NCI-H1930 (cell line): Measurements from ENCODE around the gene FRAS1.
"Not testable (repeated sequence)": the region's sequence is repeated elsewhere in the genome, so short reads cannot be mapped to it uniquely, and the experiment has no call there.

Source experiments
- DNase-seq, 2 experiments: peaks; one replicate each; lab custom pipeline; 2025; lab: John Stamatoyannopoulos, UW

The FRAS1 gene

DNA sequence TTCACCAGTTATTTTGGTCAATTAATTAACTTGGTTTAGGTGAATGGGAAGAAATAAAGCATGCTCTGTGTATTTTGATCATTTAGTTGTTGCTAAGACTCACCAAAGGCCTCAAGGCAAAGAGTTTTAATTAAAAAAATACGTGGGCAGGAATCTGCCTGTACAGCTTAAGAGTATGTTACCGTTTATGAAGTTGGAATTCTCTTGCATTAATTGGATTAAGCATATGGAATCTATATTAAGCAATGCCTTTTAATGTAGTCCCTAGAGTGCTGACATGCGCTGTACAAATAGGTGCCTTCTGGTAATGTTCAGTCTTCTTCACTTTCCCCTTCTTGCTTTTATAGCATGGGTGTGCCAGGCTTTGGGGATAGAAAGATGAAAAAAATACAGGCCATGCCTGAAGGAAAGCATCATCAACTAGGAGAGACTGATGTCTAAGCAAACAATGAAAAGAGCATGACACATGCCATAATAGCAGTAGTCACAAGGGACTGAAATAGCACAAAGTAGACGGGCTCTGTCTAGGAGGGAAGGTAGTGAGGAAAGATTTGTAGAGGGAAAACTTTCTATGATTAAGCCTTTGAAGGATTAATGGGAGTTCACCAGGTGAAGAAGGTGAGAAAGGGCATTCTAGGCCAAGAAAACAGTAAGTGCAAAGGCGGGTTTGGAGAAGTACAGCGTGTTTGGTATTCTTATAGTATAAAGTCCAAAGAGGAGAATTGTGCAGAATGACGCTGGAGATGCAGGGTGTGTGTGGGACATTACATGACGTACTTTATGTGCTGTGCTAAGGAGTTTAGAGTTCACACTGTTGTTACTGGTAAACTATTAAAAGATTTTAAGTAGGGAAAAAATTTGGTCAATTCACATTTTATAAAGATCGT is 268.4 kb downstream of the FRAS1 start:
- no peak for DNase-seq

DNA sequence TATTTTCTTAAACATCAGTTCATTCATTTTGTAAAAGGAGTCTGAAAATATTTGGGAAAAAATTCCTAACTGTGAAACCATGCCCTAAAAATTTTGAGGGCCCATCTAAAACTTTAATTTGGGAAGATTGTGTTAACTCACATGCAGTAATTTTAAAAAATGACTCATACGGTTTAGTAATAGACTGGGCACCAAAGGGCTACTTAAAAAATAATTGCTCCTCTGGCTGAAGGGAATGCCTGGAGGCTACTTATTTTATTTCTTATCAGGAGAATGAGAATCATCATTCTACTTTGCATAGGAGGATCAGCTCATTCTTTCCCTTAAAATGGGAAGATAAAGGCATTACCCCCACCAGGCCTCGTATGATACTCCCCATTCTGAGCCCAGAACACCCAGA is 271.5 kb downstream of the FRAS1 start:
- DNase-seq: not testable (repeated sequence)

DNA sequence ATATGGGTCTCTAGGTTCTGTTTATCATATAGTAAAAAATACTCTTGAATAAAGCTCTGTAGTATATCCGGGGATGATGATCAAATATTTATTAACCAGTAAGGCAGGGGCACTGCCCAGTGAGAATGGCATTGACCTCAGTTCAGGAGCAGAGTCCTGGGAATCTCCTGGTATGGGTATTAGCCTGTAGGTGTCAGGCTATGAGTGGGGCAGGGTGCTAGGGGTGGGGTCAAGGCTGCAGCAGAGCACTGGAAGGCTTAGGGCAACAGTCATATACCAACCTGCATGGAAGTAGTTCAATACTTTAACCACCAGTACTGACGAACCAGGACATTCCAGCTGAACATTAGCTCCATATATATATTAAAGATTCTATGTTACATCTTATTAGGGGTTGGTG is 274.1 kb downstream of the FRAS1 start:
- no peak for DNase-seq

DNA sequence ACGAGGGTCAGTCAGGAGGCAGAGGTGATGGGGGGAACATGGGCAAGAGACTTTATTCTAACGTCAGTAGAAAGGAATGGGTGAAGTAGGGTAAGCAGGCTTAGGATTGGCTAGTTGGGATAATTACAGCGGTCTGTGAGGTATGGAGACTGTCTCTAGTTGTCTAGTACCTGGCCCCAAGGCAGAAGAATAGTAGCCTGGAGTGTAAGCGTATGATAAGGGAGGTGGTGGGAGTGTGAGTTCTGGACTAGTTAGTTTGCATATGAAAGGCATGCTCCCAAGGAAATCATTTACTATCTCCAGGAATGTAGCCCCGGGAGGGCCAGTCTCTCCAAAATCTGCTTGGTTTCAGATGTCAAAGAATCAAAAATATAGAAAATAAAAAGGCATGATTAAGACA is 274.8 kb downstream of the FRAS1 start:
- DNase-seq: no peak

DNA sequence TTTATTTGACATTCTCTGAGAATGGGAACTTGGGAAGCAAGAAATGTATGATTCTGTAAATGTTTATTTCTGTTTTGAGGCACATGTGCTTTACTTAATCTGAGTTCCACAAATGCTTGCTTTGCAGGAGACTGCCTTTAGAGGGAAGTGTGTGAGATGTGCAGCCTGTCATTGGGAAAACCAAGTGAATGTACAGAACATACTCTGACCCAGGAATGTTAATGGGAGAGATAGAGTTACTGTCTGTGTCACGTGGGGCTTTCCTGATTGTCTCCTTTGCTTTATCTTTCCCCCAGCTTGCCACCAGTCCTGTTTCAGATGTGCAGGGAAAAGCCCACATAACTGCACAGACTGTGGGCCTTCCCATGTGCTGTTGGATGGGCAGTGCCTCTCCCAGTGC is 275.9 kb downstream of the FRAS1 start:
- no peak for DNase-seq

DNA sequence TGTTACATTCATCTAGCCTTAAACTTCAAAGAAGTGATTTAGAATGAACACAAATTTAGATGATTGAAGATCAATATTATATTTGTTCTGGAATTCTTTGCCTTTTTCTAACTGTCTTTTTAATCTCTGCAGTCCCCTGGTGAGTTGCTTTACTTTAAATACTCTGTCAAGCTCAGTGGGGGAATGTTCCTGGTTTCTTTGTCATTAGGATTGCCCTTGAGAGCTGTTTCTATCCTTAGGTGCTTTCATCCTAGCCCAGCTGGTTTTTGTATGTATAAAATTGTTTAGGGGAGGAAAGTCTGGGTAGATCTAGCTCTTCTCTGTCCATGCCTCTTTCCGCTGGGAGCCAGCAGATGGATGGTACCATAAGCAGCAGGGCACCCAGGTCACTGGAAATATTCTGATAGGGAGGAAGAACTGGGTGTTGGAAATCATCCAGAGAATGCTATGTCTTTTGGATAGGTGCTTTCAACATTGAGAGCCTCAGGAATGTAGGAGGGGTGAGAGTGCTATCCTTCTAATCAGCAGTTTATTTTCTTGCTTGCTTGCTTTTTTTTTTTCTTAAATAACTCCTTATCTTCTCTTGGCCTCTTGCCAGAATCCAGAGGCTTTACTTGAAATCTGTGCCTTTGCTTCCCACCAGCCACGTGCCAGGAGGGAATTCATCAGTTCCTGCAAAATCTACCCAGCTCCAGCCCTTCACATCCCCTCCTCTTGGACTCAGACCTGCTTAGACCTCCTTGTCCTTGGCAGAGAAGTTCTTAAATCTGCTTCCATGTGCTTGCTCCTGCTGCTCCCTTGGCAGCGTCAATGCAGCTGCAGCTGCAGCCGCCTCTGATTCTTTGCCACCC is 279.2 kb downstream of the FRAS1 start:
- DNase-seq: no peak

DNA sequence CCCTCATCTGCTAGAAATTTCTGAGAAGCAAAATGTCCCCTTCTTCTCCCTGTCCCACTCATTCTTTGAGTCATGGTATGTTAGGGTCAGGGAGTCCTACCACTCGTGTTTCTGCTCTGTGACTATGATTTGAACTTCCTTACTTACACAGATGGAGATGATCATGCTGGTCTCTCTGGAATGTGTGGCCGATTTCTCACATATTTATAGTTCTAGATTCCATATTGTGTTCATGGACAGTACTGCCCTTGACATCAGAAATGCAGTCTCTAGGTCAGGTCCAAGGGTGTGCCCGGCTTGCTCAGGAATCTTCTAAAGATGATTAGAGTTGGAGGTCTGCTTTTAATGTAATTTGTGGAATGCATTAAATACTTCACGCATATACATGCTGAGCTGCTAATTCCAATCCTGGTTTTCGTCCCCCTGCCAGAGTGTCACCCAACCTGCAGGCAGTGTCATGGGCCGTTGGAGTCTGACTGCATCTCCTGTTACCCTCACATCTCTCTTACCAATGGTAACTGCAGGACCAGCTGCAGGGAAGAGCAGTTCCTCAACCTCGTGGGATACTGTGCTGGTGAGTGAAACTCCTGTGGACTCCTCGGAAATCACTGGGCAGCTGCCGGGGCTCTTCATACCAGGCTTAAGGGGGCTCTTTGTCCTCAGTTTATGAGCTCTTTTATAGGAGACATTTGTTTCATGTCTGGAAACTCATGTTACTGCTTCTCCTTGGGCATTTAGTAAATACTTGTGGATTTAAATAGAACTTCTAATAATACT is 280.3 kb downstream of the FRAS1 start:
- DNase-seq: no peak

DNA sequence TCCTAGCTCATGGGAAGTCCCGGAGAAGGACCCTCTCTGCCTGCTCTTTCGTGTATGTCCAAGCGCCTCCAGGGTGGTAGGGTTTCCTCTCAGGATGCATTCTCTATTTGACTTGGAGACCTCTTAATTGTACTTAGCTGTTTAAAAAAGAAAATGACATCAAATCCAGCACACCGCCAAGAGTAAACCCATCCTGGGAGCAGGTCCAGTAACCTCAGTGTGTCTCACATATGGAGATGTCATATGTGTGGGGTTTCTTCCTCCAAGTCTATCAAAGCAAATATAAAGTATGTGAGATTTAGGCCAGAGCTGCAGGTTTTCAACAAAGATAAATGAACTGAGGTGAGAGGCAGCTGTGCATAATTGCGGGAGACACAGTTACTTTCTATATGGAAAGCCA is 285.0 kb downstream of the FRAS1 start:
- DNase-seq: no peak

DNA sequence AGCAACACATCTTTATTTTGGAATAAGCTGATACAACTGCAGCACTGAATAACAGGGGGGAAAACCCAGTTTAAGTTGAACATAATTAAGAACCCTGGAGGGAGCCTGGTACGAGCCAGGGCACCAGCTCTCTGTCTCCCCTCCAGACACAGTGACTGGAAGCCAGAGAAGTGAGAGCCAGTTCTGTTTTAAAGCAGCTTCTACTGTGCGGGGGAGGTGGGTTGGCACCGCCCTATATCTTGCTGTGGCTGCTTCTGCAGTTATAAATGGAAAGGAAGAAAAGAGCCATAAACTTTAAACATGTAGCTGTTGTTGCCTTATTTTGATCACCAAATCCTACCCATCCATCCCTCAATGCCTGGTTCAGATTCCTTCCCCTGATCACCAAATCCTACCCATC is 286.6 kb downstream of the FRAS1 start:
- DNase-seq: no peak

DNA sequence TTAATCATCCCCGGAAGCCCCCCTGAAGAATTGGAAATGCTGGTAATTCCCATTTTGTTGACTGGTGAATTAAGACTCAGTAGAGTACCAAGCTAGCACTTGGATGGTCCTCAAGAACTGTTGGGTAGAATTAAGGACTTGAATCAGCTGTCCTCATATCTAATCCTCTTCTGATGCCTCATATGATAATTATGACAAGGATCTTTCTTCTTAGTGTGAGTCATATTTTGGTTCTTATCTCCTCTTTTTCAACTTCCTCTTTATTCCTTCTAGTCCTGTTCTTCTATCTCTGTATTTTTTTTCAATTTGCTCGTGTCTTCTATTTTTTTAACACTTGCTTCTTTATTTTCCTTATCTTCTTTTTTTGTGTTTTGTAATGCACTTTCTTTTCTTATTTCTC is 288.1 kb downstream of the FRAS1 start:
- no peak for DNase-seq

DNA sequence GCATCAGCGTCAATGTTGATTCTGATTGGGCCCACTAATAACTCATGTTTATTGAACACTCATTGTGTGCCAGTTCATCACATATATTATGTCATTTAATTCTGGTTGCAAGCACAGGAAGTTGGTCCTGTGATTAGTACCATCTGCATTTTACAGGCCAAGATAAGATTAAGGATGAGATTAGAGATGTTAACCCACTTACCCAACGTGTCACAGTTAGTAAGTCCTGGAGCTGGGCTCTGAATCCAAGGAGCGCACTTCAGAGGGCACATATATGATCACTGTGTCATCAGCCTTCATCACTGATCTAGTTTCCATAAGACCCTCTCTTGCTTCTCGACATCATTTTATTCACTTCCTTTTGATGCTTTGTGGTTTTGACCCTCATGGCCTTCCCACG is 289.1 kb downstream of the FRAS1 start:
- DNase-seq: no peak

DNA sequence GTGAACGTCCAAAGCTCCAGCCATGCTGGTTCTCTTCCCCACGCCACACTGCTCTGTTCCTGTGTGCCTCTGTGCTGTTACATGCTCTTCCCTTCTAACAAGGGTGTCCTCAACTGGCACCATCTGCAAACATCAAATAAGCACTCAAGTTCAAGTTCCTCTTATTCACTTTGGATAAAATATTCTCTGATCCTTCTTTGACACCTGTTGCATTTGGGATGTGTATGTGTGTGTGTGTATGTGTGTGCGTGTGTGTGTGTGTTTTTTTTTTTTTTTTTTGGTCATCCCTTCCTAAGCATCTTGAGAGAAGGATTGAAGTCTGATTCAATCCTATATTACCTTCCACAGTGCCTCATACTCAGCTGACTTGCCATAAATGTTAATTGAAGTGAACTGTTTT is 290.4 kb downstream of the FRAS1 start:
- DNase-seq: no peak

DNA sequence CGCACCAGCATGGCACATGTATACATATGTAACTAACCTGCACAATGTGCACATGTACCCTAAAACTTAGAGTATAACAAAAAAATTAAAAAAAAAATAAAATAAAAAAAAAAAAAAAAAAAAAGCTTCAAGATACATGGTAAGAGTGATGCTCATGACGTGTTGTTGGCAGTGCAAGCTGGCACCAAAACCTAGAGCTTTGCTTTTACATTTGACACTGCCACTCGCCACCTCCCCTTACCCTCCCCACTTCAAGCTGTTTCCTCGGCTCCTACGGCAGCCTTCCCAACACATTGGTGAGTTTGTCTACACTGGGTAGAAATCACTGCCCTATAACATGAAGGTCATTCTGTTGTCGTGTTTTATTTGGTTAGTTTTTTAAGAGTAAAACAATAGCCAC is 296.8 kb downstream of the FRAS1 start:
- DNase-seq: no peak

DNA sequence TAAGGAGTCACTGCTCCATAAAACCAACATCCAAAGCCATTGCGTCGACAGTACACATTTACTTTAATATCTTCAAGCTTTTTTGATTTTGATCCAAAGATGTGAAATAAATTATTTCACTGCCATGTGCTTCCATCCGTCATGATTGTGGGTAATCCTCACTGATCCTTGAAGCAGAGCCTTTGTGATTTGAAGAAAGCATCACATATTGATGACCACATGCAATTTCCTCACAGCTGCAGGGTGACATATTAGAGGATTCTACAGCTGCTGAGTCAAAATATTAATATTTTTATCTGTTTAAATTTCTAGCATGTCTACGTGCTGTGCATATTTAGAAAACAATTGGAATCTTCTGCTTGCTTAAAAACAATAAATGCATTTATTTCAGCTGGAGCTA is 297.7 kb downstream of the FRAS1 start:
- DNase-seq: no peak

DNA sequence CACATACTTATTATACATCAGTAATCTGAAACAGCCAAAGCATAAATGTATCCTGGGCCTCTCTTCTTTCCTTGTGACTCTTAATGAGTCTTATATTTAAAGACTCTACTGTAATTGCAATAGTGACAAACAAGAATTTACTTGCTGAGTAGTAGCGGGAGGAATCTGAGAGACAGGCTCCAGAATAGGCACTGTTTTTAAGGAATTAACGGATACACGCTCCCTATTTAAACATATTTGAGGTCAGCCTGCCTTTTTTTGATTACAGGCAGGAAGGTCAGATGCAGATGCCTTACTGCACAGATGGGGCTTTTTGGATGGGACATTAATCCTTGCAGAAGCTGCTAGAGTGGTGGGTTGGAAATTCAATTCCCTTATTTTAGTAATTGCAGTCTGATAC is 298.2 kb downstream of the FRAS1 start:
- no peak for DNase-seq

DNA sequence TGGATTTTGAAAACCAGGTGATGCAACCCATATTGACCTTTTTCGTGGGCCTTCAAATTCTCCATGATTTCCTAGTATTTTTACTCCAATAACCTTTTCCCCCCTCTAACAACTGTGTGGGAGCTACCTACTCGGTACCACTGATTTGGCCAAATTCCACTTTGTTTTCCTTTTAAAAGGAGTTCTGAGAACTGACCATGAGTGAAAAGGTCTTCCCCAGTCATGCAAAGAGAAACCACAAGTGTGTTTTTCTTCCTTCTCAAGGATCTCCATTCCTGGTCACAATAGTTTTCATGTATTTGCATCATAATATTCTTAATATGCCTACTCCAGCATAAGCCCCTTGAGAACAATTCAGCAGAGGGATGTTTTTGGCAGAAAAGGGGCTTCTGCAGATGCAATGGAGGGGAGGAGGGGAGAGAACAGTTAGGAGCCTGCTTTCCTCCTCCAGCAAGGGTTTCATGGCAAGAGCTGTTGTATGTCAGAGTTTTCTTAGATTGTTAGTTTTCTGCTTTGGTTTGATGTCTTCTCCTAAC is 299.2 kb downstream of the FRAS1 start:
- no peak for DNase-seq

DNA sequence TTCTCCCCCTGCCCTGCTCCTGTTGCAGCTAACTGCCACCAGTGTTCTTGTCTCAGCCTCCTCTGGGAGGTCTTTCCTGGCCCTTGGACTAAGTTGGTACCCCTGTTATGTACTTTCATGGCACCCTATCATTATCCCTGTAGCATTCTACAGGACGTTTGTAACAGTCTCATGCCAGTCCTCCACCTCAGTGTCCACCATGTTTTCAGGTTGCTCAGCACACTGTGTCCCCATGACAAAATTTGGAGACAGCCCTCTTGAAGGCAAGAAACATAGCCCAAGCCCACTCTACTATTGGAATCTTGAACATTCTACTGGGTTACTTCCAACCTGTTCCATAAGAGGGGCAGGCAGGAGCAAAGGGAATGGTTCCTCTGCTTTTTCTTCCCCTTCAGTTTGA is 300.0 kb downstream of the FRAS1 start:
- no peak for DNase-seq

DNA sequence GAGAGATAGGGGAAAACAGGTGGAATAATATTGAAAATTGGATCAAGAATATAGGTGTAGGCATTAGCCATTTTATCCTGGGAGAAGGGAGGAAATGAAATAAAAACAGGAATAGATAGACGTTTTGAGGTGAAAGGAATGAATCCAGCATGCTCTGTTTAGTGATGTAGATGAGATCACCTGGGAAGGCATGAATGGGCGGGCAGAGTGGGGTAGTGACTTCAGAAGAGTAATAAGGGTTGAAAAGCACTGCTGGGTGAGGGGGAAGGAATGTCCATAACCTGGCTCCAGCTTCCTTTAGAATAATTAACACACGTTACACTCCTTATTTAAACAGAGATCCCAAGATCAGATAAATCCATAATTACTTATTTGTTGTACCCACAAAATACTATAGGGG is 303.3 kb downstream of the FRAS1 start:
- DNase-seq: no peak

DNA sequence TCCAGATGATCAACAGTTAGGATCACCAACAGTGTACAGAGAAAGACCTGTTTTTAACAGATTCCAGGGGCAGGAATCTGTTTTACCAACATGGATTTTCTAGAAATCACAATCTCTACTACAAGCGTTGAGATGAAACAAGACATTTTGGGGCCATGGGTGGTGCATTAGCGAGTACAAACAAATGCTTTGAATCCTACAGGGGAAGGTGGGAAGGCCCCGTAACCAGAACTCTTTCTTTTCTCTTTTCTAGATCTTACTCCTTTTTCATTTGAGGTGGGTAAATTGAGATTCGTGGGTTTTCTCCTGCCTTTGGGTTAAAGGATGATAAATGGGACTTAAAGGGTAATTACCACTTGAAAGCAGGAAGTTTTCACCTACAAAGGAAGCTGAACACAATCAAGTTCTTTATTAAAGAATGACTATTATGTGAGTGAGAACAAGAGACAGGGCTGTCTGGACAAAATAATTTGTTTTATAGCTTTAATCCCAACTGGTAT is 304.5 kb downstream of the FRAS1 start:
- DNase-seq: no peak

DNA sequence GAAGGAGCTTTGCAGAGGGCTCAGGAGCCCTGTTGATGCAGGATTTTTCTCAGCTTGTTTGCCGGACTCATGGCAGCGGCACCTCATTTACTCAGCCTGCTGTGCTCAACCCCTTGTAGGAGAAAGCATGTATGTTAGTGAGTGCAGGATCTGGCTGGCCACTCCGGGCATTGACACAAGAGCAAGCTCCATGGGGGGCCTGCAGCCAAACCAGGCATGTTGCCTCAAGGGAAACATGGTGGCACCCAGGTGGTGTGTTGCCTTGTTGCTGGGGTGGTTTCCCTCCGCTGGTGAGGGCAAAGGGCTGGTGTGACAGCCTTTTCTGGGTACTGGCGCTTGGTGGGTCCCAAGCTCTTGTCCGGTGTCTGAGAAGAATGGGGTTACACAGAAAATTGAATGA is 305.2 kb downstream of the FRAS1 start:
- DNase-seq: no peak

DNA sequence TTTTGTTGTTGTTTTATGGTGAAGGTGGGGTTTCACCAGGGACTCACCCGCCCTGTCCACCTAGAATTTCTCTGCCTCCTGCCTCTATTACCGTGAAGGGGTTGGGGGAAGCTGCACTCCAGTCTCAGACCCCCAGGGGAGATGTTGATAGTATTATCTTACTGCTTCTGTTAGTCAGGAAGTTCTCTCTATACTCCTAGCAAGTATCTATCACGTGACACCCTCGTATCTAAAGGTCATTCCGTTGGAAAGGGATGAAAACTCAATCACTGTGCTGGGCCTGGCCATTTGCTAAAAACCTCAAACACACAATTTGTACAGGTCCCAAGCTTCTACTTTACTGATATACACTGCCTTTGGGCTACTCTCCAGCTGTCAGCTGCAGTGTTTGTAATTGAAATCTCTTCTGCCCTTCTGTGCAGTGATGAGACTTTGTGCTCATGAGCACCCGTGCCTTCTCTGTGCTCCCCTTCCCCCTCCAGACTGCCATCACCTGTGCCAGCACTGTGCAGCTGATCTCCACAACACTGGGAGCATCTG is 306.0 kb downstream of the FRAS1 start:
- DNase-seq: no peak

DNA sequence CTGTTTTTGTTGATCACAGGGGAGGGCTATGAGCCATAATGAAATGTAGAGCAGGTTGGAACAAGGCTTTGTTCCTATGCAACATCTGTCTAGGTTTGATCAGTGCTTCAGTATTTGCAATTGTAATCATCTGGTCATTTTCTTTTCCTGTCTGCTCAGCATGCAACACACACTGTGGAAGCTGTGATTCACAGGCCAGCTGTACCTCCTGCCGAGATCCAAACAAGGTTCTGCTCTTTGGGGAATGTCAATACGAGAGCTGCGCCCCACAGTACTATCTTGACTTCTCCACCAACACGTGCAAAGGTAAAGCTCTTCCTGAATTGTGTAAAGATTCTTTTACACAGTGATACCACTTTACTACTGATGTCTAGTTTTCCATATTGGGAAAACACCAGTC is 312.6 kb downstream of the FRAS1 start:
- peak; percentile 68 to 75 for DNase-seq
